H1 (cell line): ENCODE measurements around the gene NXPH1. TPM values are rescaled to one million over a fixed set of nuclear protein-coding genes. Genes with fewer than 3 reads are reported as not detected.

Source experiments
- CTCF ChIA-PET: fragments of 300-600 bp; sonication (Branson Sonifier 250); formaldehyde crosslinking; loops from one replicate; lab custom pipeline; 2021; ENCODE audit not compliant: partially characterized antibody; lab: Charles Lee
- POLR2A ChIA-PET: fragments of 300-600 bp; sonication (Branson Sonifier 250); formaldehyde crosslinking; loops from one replicate; lab custom pipeline; 2021; ENCODE audit warnings: inconsistent platforms; ENCODE audit not compliant: partially characterized antibody; lab: Charles Lee
- DNase-seq, 2 experiments: peaks; one replicate each; pipeline versions ENCODE4 v3.0.0 to v3.0.0-alpha.2; 2010 to 2022; ENCODE audit warnings: low spot score in 2 of 2, low read depth in 1 of 2, mixed read lengths in 1 of 2
- FAIRE-seq: peaks from 2 replicates; lab custom pipeline; 2011; peaks lifted over from hg19 to GRCh38; lab: Jason Lieb, UNC
- H2AFZ ChIP-seq: 2 replicates; pipeline ENCODE4 v1.8.1; 2012; ENCODE audit warnings: low read length, inconsistent platforms
- H2AK5ac ChIP-seq: 2 replicates; pipeline ENCODE4 v1.6.1; 2013; ENCODE audit warnings: low read depth, low read length
- H2BK120ac ChIP-seq: replicated peaks from 2 replicates; pipeline ENCODE3; 2013; ENCODE audit warnings: low read depth, low read length, inconsistent platforms
- H2BK12ac ChIP-seq: 2 replicates; pipeline ENCODE4 v1.6.1; 2013; ENCODE audit warnings: low read depth, low read length
- H2BK15ac ChIP-seq: 2 replicates; pipeline ENCODE4 v1.6.1; 2013; ENCODE audit warnings: low read length
- H2BK20ac ChIP-seq: 2 replicates; pipeline ENCODE4 v1.6.1; 2013; ENCODE audit warnings: low read length
- H2BK5ac ChIP-seq: 2 replicates; pipeline ENCODE4 v1.6.1; 2013; ENCODE audit warnings: low read depth, low read length
- H3K14ac ChIP-seq: 2 replicates; pipeline ENCODE4 v1.6.1; 2013; ENCODE audit warnings: inconsistent platforms; ENCODE audit not compliant: insufficient read length
- H3K18ac ChIP-seq: 2 replicates; pipeline ENCODE4 v1.6.1; 2013; ENCODE audit warnings: low read length; ENCODE audit errors: extremely low read depth
- H3K23ac ChIP-seq: 2 replicates; pipeline ENCODE4 v1.6.1; 2013; ENCODE audit warnings: inconsistent platforms; ENCODE audit not compliant: insufficient read length
- H3K23me2 ChIP-seq: 2 replicates; pipeline ENCODE4 v1.6.1; 2013; ENCODE audit warnings: low read depth, low read length
- H3K27ac ChIP-seq: 2 replicates; pipeline ENCODE4 v1.6.1; 2011; ENCODE audit warnings: low read depth, low read length, inconsistent platforms
- H3K27me3 ChIP-seq, 4 experiments: replicated peaks in 1 of 4; 1 replicate in 1 of 4; 2 replicates in 3 of 4; pipeline versions ENCODE4 v1.6.1 to v1.8.1; 2011 to 2013; ENCODE audit warnings: low read length in 3 of 4, mild to moderate bottlenecking in 3 of 4, inconsistent platforms in 2 of 4, mixed read lengths in 2 of 4, moderate library complexity in 1 of 4; ENCODE audit not compliant: control insufficient read depth in 3 of 4, insufficient read depth in 3 of 4; ENCODE audit errors: extremely low read depth in 1 of 4
- H3K36me3 ChIP-seq, 4 experiments: 2 replicates each; pipeline versions ENCODE4 v1.6.1 to v1.8.1; 2011 to 2013; ENCODE audit warnings: mild to moderate bottlenecking in 4 of 4, low read length in 3 of 4, moderate library complexity in 2 of 4, control low read depth in 1 of 4, inconsistent platforms in 1 of 4; ENCODE audit not compliant: insufficient read depth in 4 of 4, control insufficient read depth in 2 of 4
- H3K4ac ChIP-seq: replicated peaks from 2 replicates; pipeline ENCODE3; 2013; ENCODE audit warnings: low read length, low read depth, mixed read lengths, inconsistent platforms; ENCODE audit not compliant: insufficient read length
- H3K4me1 ChIP-seq, 4 experiments: replicated peaks in 1 of 4; 1 replicate in 1 of 4; 2 replicates in 3 of 4; pipeline versions ENCODE4 v1.6.1 to v1.8.1; 2011 to 2013; ENCODE audit warnings: low read length in 3 of 4, inconsistent platforms in 2 of 4, mixed read lengths in 1 of 4; ENCODE audit not compliant: insufficient read depth in 4 of 4, control insufficient read depth in 3 of 4
- H3K4me2 ChIP-seq, 2 experiments: 2 replicates each; pipeline versions ENCODE4 v1.6.1 to v1.8.1; 2011 to 2013; ENCODE audit warnings: low read depth in 2 of 2, low read length in 2 of 2, control low read depth in 1 of 2, inconsistent platforms in 1 of 2, mild to moderate bottlenecking in 1 of 2; ENCODE audit not compliant: insufficient read depth in 1 of 2
- H3K4me3 ChIP-seq, 4 experiments: fragments of 200-600, 300-600 bp in 1 of 4; sonication (generic), shearing (Covaris generic), sonication (Bioruptor Twin) in 1 of 4; 2 replicates each; pipeline versions ENCODE4 v1.5.1 to v1.8.1; 2011 to 2016; ENCODE audit warnings: low read length in 4 of 4, low read depth in 3 of 4, control low read depth in 2 of 4, inconsistent platforms in 2 of 4, mild to moderate bottlenecking in 2 of 4, mixed read lengths in 1 of 4, moderate library complexity in 1 of 4; ENCODE audit not compliant: insufficient read depth in 2 of 4; ENCODE audit errors: extremely low read depth in 1 of 4
- H3K56ac ChIP-seq: replicated peaks from 2 replicates; pipeline ENCODE3; 2013; ENCODE audit warnings: low read depth, mild to moderate bottlenecking, mixed read lengths, low read length, inconsistent platforms; ENCODE audit not compliant: insufficient read length
- H3K79me1 ChIP-seq: 2 replicates; pipeline ENCODE4 v1.6.1; 2013; ENCODE audit warnings: low read depth, low read length, control low read depth
- H3K79me2 ChIP-seq, 2 experiments: 2 replicates each; pipeline versions ENCODE4 v1.6.1 to v1.8.1; 2012 to 2013; ENCODE audit warnings: low read length in 2 of 2, mild to moderate bottlenecking in 2 of 2, inconsistent platforms in 1 of 2; ENCODE audit not compliant: insufficient read depth in 2 of 2, control insufficient read depth in 1 of 2
- H3K9ac ChIP-seq, 4 experiments: replicated peaks in 1 of 4; 1 replicate in 1 of 4; 2 replicates in 3 of 4; pipeline versions ENCODE4 v1.6.1 to v1.8.1; 2011 to 2013; ENCODE audit warnings: low read depth in 3 of 4, low read length in 3 of 4, control low read depth in 2 of 4, mild to moderate bottlenecking in 2 of 4, moderate library complexity in 2 of 4, inconsistent platforms in 1 of 4; ENCODE audit errors: extremely low read depth in 1 of 4
- H3K9me3 ChIP-seq, 2 experiments: 2 replicates each; pipeline versions ENCODE4 v1.6.1 to v1.8.1; 2012 to 2013; ENCODE audit warnings: mild to moderate bottlenecking in 2 of 2, moderate library complexity in 2 of 2, control low read depth in 1 of 2, inconsistent platforms in 1 of 2, low read depth in 1 of 2, low read length in 1 of 2, mixed read lengths in 1 of 2; ENCODE audit not compliant: insufficient read depth in 2 of 2
- H4K20me1 ChIP-seq, 2 experiments: replicated peaks in 1 of 2; 2 replicates each; pipeline versions ENCODE3 to v1.8.1; 2011 to 2013; ENCODE audit warnings: inconsistent platforms in 2 of 2, low read length in 2 of 2, mild to moderate bottlenecking in 1 of 2; ENCODE audit not compliant: insufficient read depth in 2 of 2, control insufficient read depth in 1 of 2
- H4K5ac ChIP-seq: 2 replicates; pipeline ENCODE4 v1.6.1; 2013; ENCODE audit warnings: low read length, low read depth, mixed read lengths, inconsistent platforms; ENCODE audit not compliant: insufficient read length
- H4K8ac ChIP-seq: 2 replicates; pipeline ENCODE4 v1.8.0; 2013; ENCODE audit warnings: mild to moderate bottlenecking, moderate library complexity, low read length, inconsistent platforms; ENCODE audit not compliant: insufficient read depth; ENCODE audit errors: extremely low read depth
- H4K91ac ChIP-seq: replicated peaks from 2 replicates; pipeline ENCODE3; 2013; ENCODE audit warnings: low read length, mixed read lengths, inconsistent platforms; ENCODE audit not compliant: insufficient read length
- CHD1 ChIP-seq: IDR thresholded peaks from 2 replicates; pipeline ENCODE4 v1.6.1; 2012; ENCODE audit warnings: low read depth, low read length, improper control_type of control experiment
- HDAC6 ChIP-seq: IDR thresholded peaks from one replicate; pipeline ENCODE4 v1.7.1; 2012; ENCODE audit warnings: low read depth, mild to moderate bottlenecking, inconsistent platforms, low read length, moderate library complexity
- MAFK ChIP-seq: IDR thresholded peaks from 2 replicates; pipeline ENCODE4 v1.6.1; 2012; ENCODE audit warnings: low read depth, mild to moderate bottlenecking, improper control_type of control experiment, low read length
- PHF8 ChIP-seq: fragments of 200-600 bp; sonication (generic); conservative IDR thresholded peaks from 2 replicates; pipeline ENCODE4 v1.7.1; 2012; ENCODE audit warnings: low read depth, mild to moderate bottlenecking, inconsistent platforms, low read length, moderate library complexity
- POLR2AphosphoS5 ChIP-seq: IDR thresholded peaks from 2 replicates; pipeline ENCODE4 v1.6.1; 2011; ENCODE audit warnings: low read depth, low read length
- POU5F1 ChIP-seq: IDR thresholded peaks from 2 replicates; pipeline ENCODE4 v1.6.1; 2011; ENCODE audit warnings: low read depth, mild to moderate bottlenecking, low read length, moderate library complexity
- RNF2 ChIP-seq: fragments of 200-900, 300-1000 bp; sonication (generic); IDR thresholded peaks from 2 replicates; pipeline ENCODE4 v1.7.1; 2016; ENCODE audit warnings: borderline replicate concordance, low read depth, mild to moderate bottlenecking, antibody characterized with exemption, low read length; ENCODE audit not compliant: poor library complexity, severe bottlenecking; ENCODE audit errors: missing control alignments
- SIRT6 ChIP-seq: IDR thresholded peaks from one replicate; pipeline ENCODE4 v1.7.1; 2012; ENCODE audit warnings: low read length, inconsistent platforms
- SIX5 ChIP-seq: IDR thresholded peaks from 2 replicates; pipeline ENCODE4 v1.6.1; 2011; ENCODE audit warnings: mild to moderate bottlenecking, low read depth, low read length
- TBP ChIP-seq: IDR thresholded peaks from 2 replicates; pipeline ENCODE4 v1.6.1; 2011; ENCODE audit warnings: low read depth, low read length, improper control_type of control experiment
- YY1 ChIP-seq: IDR thresholded peaks from 2 replicates; pipeline ENCODE4 v1.6.1; 2011; ENCODE audit warnings: low read depth, mild to moderate bottlenecking, low read length
- ZNF274 ChIP-seq: IDR thresholded peaks from 2 replicates; pipeline ENCODE4 v1.7.0; 2012; ENCODE audit warnings: low read length, borderline replicate concordance; ENCODE audit errors: extremely low read depth
- WGBS, 2 experiments: shearing (Covaris generic) in 1 of 2; methylation state at CpG; one replicate each; pipeline versions ENCODE4 v1.1.6 to v1.1.7; 2013 to 2015; ENCODE audit warnings: low lambda C conversion rate in 2 of 2, mixed read lengths in 2 of 2, inconsistent platforms in 1 of 2, low coverage in 1 of 2, missing lambda C conversion rate in 1 of 2; ENCODE audit not compliant: insufficient replicate concordance in 2 of 2, insufficient coverage in 1 of 2, insufficient read length in 1 of 2; ENCODE audit errors: extremely low coverage in 1 of 2, missing lambda C conversion rate in 1 of 2; 5-methylcytosine and 5-hydroxymethylcytosine counted together
- polyA plus RNA-seq, 7 experiments: library from polyadenylated mRNA; depleted of rRNA in 3 of 7; stranded (reverse) in 5 of 7; unstranded in 2 of 7; fragments of >200 nt in 5 of 7; fragments of 200-250 nt in 2 of 7; gene quantifications; 1 replicate in 5 of 7; 2 replicates in 1 of 7; 4 replicates in 1 of 7; pipeline versions ENCODE4 v1.2.1 to v1.2.3, GENCODE V29; 2011 to 2013; ENCODE audit warnings: missing spikeins in 2 of 7, mixed read lengths in 2 of 7
- total RNA-seq: library from RNA; stranded (reverse); fragmentation: NEBNext Ultra II Directional; extraction: Animal tissue kit (Norgen Biotek cat#: 25700); gene quantifications from 2 replicates; pipeline ENCODE4 v1.2.1, GENCODE V29; 2021
- TF ChIP-seq, protein P1 (sequence below): IDR thresholded peaks from 2 replicates; pipeline ENCODE4 v1.6.1; 2012; ENCODE audit warnings: inconsistent platforms

Gene NXPH1
- total and polyA plus RNA-seq, 2 of the 8 experiments (the other 6 are each of a cell fraction or from before 2014, with no cell fraction given) = 0.14 to 1.0 TPM

DNA sequence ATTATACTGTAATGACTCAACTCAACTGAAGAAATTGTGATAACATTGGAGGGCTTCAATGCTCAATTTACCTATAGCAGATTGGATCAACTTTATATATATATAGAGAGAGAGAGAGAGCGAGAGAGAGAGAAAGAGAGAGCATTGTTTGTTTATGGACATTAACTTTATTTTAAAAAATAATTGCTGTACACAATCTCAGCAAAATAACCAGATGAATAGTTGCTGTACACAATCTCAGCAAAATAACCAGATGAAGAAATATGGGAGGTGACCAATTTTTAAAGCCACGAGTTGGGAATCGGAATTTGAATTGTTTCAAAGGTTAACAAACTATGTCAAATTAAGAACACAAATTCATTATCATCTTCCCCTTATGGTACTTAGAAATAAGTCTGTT lies 319.9 kb downstream of the NXPH1 start:
- Histone ChIP-seq H4K20me1 (no peaks in the 10 kb centered on the region), H4K5ac (no peak overlapping the region), H3K56ac (no peak overlapping the region), H3K4me3 (no peak overlapping the region), H2BK5ac (no peak overlapping the region), H3K79me1 (no peaks in the 10 kb centered on the region), H3K23me2 (no peaks in the 10 kb centered on the region), H2AFZ (no peak overlapping the region), H3K79me2 (no peaks in the 10 kb centered on the region), H3K4me1 (no peaks in the 10 kb centered on the region), H4K91ac (no peak overlapping the region), H3K27ac (no peak overlapping the region), H3K4ac (no peak overlapping the region)
- WGBS, 2 experiments = 89% methylated on average over 3 of the region's 3 CpGs; no CpG with 5 or more reads in 1 of the 2 experiments
- no peak for FAIRE-seq
- TF ChIP-seq RNF2 = no peak
- no peak for TF ChIP-seq SIRT6
- no peak for TF ChIP-seq MAFK
- no peak for TF ChIP-seq HDAC6
- TF ChIP-seq SIX5 = no peak
- no peak for TF ChIP-seq PHF8
- TF ChIP-seq YY1 = no peak
- TF ChIP-seq ZNF274 = no peak
- no peak for TF ChIP-seq POLR2AphosphoS5
- no peak for TF ChIP-seq TBP
- no peak for TF ChIP-seq POU5F1
- TF ChIP-seq CHD1 = no peak
- TF ChIP-seq, protein P1, sequence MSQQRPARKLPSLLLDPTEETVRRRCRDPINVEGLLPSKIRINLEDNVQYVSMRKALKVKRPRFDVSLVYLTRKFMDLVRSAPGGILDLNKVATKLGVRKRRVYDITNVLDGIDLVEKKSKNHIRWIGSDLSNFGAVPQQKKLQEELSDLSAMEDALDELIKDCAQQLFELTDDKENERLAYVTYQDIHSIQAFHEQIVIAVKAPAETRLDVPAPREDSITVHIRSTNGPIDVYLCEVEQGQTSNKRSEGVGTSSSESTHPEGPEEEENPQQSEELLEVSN = no peak
- TF ChIP-seq, all 59 proteins: peak for 0
- Histone ChIP-seq H4K8ac (no peak overlapping the region), H3K18ac (no peak overlapping the region), H3K23ac (no peak overlapping the region), H3K9ac (no peak overlapping the region), H3K9me3 (no peaks in the 10 kb centered on the region), H3K4me2 (no peak overlapping the region), H2BK15ac (no peak overlapping the region), H2AK5ac (no peak overlapping the region), H2BK12ac (no peak overlapping the region), H3K14ac (no peak overlapping the region), H3K27me3 (no peaks in the 10 kb centered on the region), H2BK120ac (no peak overlapping the region), H2BK20ac (no peak overlapping the region), H3K36me3 (no peaks in the 10 kb centered on the region)
- POLR2A ChIA-PET = no interaction called here
- CTCF ChIA-PET = no interaction called here
- no peak for DNase-seq
